ENCODE results near the gene KLRG1.

DNA sequence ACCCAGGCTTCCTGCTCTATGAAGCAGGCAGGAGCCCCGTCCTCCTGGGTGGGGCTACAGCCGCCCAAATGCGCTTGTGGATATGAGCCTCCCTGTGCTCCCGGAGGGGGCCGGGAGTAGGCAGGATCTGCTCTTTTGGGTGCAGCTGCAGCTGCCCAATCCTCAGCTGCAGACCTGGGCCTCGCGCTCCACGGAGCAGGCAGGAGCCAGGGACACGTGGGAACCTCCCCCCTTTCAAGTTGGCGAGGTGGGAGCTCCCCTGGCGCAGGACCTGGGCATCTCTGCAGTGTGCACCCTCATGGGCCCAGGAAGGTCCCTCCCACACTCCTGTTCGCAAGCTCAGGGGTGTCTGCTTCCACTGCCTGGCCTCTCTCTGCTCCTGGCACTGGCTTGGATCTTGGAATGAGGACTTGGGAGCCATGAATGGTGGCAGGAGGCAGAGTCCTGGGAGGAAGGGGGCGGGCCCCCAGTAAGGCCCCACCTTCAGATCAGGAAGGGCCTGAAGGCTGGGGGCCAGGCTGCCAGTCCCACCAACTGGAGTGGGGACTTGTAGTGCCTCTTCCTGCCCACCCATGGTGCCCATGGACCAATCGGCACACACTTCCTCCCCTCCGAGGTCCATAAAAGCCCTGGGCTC is 61.3 kb downstream of the KLRG1 start:
- TF ChIP-seq SP2 (IDR thresholded peaks at IDR 0.05; ENCODE audit: low read length) (no peak), POLR2A (IDR thresholded peaks at IDR 0.05; ENCODE audit: control extremely low read depth in 1 of 2, low read depth in 2 of 2, low read length in 2 of 2) (no peak), NRF1 (IDR thresholded peaks at IDR 0.05; ENCODE audit: low read depth, low read length) (no peak), MAFK (IDR thresholded peaks at IDR 0.05; ENCODE audit: low read depth, low read length) (no peak)
- TF ChIP-seq, protein P1, sequence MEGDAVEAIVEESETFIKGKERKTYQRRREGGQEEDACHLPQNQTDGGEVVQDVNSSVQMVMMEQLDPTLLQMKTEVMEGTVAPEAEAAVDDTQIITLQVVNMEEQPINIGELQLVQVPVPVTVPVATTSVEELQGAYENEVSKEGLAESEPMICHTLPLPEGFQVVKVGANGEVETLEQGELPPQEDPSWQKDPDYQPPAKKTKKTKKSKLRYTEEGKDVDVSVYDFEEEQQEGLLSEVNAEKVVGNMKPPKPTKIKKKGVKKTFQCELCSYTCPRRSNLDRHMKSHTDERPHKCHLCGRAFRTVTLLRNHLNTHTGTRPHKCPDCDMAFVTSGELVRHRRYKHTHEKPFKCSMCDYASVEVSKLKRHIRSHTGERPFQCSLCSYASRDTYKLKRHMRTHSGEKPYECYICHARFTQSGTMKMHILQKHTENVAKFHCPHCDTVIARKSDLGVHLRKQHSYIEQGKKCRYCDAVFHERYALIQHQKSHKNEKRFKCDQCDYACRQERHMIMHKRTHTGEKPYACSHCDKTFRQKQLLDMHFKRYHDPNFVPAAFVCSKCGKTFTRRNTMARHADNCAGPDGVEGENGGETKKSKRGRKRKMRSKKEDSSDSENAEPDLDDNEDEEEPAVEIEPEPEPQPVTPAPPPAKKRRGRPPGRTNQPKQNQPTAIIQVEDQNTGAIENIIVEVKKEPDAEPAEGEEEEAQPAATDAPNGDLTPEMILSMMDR (IDR thresholded peaks at IDR 0.05; ENCODE audit: control extremely low read depth in 1 of 3, insufficient read depth in 1 of 3, low read depth in 1 of 3, low read length in 3 of 3) = no peak

Measured in H1 (cell line).